ENCODE measurements around the gene NTM. TPM values are rescaled to one million over a fixed set of nuclear protein-coding genes. Genes with fewer than 3 reads are reported as not detected.

NTM gene
- total RNA-seq, 4 donors from 2014 or later = 0.21 to 3.2 (median 0.84) TPM

DNA sequence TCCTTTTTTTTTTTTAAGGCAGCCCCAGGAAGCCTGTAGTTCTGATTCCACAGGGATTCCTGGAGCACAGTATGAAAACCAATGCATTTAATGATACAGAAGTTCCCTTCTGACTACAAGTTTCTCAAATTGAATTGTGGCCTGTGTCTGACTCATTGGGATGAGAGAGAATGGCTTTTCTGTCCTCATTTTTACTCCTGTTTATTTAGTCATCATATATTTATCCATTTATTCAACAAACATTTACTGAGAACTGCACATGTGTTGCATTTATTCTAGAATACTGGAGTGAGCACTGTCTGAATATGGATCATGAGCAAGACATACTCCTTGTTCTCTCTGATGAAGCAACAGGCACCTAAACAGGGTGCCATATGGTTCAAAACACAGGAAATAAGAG lies 231.2 kb downstream of the NTM start:
- H3K4me3 ChIP-seq = no peak overlapping the region
- no peak overlapping the region for H3K27ac ChIP-seq
- no peaks in the 10 kb centered on the region for H3K27me3 ChIP-seq
- no peaks in the 10 kb centered on the region for H3K4me1 ChIP-seq
- no peaks in the 10 kb centered on the region for H3K9me3 ChIP-seq
- intact Hi-C loops (cut with DNase I) = no loop called here
- TF ChIP-seq, protein P1, sequence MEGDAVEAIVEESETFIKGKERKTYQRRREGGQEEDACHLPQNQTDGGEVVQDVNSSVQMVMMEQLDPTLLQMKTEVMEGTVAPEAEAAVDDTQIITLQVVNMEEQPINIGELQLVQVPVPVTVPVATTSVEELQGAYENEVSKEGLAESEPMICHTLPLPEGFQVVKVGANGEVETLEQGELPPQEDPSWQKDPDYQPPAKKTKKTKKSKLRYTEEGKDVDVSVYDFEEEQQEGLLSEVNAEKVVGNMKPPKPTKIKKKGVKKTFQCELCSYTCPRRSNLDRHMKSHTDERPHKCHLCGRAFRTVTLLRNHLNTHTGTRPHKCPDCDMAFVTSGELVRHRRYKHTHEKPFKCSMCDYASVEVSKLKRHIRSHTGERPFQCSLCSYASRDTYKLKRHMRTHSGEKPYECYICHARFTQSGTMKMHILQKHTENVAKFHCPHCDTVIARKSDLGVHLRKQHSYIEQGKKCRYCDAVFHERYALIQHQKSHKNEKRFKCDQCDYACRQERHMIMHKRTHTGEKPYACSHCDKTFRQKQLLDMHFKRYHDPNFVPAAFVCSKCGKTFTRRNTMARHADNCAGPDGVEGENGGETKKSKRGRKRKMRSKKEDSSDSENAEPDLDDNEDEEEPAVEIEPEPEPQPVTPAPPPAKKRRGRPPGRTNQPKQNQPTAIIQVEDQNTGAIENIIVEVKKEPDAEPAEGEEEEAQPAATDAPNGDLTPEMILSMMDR (IDR thresholded peaks at IDR 0.05) = no peak
- TF ChIP-seq POLR2A (IDR thresholded peaks at IDR 0.05) = no peak
- no peak for DNase-seq
- H3K36me3 ChIP-seq = no peaks in the 10 kb centered on the region

DNA sequence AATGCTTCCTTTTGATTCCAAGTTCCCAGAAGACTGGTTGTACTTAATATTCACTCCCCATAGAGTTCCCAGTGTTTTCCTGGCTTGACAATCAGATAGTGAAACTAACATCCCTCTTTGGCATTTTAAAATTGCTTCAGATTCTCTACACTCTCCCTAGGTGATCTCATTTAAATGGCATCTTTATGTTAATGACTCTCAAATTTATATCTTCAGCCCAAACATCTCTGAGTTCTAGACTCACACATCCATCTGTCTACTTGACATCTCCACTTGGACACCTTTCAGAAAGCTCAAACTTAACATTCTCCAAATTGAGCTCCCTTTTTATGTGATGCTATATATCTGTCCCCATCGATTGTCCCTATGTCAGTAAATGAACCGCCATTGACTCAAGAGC lies 232.0 kb downstream of the NTM start:
- no peak for DNase-seq
- no peaks in the 10 kb centered on the region for H3K9me3 ChIP-seq
- WGBS, 2 donors = 77 to 89% methylated on average over 2 of the region's 2 CpGs
- H3K4me1 ChIP-seq = no peaks in the 10 kb centered on the region
- H3K4me3 ChIP-seq = no peak overlapping the region
- TF ChIP-seq, protein P1 (IDR thresholded peaks at IDR 0.05) = no peak
- TF ChIP-seq POLR2A (IDR thresholded peaks at IDR 0.05) = no peak
- intact Hi-C loops (cut with DNase I) = no loop called here
- no peaks in the 10 kb centered on the region for H3K27me3 ChIP-seq
- no peak overlapping the region for H3K27ac ChIP-seq
- H3K36me3 ChIP-seq = no peaks in the 10 kb centered on the region

DNA sequence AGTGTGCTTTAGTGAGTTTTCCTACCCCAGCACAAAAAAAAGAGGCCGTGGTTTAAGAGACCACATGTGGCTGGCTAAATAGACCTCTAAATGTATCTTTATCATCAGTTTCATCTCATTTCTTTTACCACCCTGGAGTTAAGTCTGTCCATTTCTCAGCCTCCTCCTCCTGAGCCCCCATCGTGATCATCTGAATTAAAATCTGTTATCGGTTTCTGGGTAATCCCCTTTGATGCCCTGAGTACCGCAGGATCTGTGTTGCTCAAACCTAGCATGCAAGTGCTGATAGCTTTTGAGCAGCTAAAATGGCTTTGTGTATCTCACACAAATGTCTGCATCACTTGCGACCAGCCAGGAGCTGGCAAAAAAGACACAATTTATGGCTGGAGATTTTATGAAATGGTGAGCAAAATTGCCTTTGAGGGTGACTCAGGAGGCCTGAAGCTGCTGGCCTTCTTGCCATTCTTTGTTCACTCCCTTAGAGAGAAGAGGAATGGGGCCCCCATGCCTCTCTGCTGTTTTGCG lies 236.5 kb downstream of the NTM start:
- no peaks in the 10 kb centered on the region for H3K9me3 ChIP-seq
- no peak overlapping the region for H3K4me3 ChIP-seq
- WGBS, 2 donors = 83 to 87% methylated on average over 6 of the region's 6 CpGs
- peaks cover 0 to 17% (median 0%) of the 10 kb centered on the region in 4 donors for H3K27me3 ChIP-seq
- H3K36me3 ChIP-seq = no peaks in the 10 kb centered on the region
- no peak for DNase-seq
- H3K4me1 ChIP-seq = no peaks in the 10 kb centered on the region
- no peak overlapping the region for H3K27ac ChIP-seq
- TF ChIP-seq POLR2A (IDR thresholded peaks at IDR 0.05) = no peak
- TF ChIP-seq, protein P1 (IDR thresholded peaks at IDR 0.05) = no peak
- intact Hi-C loops (cut with DNase I) = no loop called here

DNA sequence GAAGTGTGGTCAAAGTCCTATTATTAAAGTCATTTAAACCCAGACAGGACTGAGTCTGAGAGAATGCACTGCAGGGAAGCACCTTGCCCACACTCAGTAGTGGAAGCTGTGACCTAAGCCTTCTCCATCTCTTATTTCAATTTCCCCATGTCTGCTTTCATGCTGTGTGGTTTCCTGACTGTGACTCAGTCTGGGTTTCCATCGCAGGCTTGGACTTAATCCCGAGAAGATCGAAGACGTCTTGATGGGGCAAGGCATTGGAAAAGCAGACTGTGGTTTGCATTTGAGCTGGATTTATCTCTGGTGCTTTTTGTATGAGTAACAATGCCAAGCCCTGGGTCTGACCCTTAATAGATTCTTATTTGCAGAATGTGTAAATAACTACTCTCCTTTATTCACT lies 238.9 kb downstream of the NTM start:
- Histone ChIP-seq H3K27me3 (peaks cover 0 to 17% (median 0%) of the 10 kb centered on the region in 4 donors), H3K4me3 (no peak overlapping the region), H3K36me3 (no peaks in the 10 kb centered on the region), H3K4me1 (no peaks in the 10 kb centered on the region), H3K9me3 (no peaks in the 10 kb centered on the region), H3K27ac (no peak overlapping the region)
- TF ChIP-seq, protein P1 (IDR thresholded peaks at IDR 0.05) = no peak
- TF ChIP-seq POLR2A (IDR thresholded peaks at IDR 0.05) = no peak
- WGBS, 2 donors = 25 to 30% methylated on average over 4 of the region's 4 CpGs
- DNase-seq = no peak
- intact Hi-C loops (cut with DNase I) = no loop called here

DNA sequence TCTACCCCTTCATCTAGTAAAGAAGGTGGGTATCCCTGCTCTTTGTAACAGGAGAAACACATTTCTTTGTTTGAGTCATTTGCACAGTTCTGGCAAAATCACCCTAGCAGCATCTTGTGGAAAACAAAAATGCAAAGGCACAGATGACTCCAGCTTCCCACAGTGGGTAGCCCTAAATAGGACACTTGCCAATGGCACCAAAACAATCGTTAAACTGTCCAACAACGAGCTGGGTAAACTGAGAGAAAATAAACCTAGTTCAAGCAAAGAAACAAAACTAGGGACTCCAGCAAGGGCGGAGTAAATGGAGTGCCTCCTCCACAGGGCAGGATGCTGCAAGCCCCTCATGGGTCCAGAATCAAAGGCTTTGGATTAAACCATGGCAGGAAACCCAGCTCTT lies 239.5 kb downstream of the NTM start:
- no peak for TF ChIP-seq POLR2A (IDR thresholded peaks at IDR 0.05)
- TF ChIP-seq, protein P1 (IDR thresholded peaks at IDR 0.05) = no peak
- no peak for DNase-seq
- H3K36me3 ChIP-seq = no peaks in the 10 kb centered on the region
- no peaks in the 10 kb centered on the region for H3K9me3 ChIP-seq
- WGBS, 2 donors = 58 to 68% methylated on average over 3 of the region's 3 CpGs
- intact Hi-C loops (cut with DNase I) = no loop called here
- peaks cover 0 to 17% (median 0%) of the 10 kb centered on the region in 4 donors for H3K27me3 ChIP-seq
- H3K4me1 ChIP-seq = no peaks in the 10 kb centered on the region
- H3K4me3 ChIP-seq = no peak overlapping the region
- H3K27ac ChIP-seq = no peak overlapping the region

All from esophagus squamous epithelium (tissue), 5 donors.